ENCODE data around the gene BATF3. TPM values are rescaled to one million over a fixed set of nuclear protein-coding genes. Genes with fewer than 3 reads are reported as not detected.
A peak's percentile ranks its signal among the peaks of the same experiment; 100 is the strongest.

Gene BATF3
- total RNA-seq, 1 experiment from 2014 or later, result 2.1 TPM

GRCh38 chr1:212733109-212733508, 33.5 kb upstream of the BATF3 start:
- no peak for DNase-seq
- no peak for TF ChIP-seq CTCF (conservative IDR thresholded peaks at IDR 0.05)
- Histone ChIP-seq H3K79me1 (ENCODE audit: insufficient read depth, low read depth, low read length, poor library complexity, severe bottlenecking) (no peaks in the 10 kb centered on the region), H3K9me3 (ENCODE audit: control insufficient read depth, low read depth, low read length) (no peaks in the 10 kb centered on the region), H3K23me2 (ENCODE audit: insufficient read length, low read depth, low read length, poor library complexity, severe bottlenecking) (no peaks in the 10 kb centered on the region), H2BK20ac (ENCODE audit: low read depth, low read length, poor library complexity, severe bottlenecking) (no peak overlapping the region), H2BK12ac (ENCODE audit: insufficient read length, low read depth, low read length) (no peak overlapping the region), H3K27me3 (ENCODE audit: insufficient read depth, low read length) (no peaks in the 10 kb centered on the region), H2AK5ac (ENCODE audit: insufficient read length, low read length) (no peak overlapping the region), H3K56ac (ENCODE audit: insufficient read length, low read depth, low read length) (no peak overlapping the region), H3K27ac (ENCODE audit: insufficient read length, low read depth, low read length) (no peak overlapping the region), H2BK120ac (ENCODE audit: low read depth, low read length, poor library complexity, severe bottlenecking) (no peak overlapping the region), H4K8ac (replicated peaks; ENCODE audit: insufficient read length, low read depth, low read length) (no peak overlapping the region), H3K18ac (ENCODE audit: insufficient read length, low read depth, low read length) (no peak overlapping the region), H3T11ph (ENCODE audit: low read length) (no peak overlapping the region), H2BK15ac (ENCODE audit: low read depth, low read length) (no peak overlapping the region), H3K4ac (ENCODE audit: low read depth, low read length) (no peak overlapping the region), H3K4me2 (ENCODE audit: insufficient read depth, insufficient read length, low read length) (no peak overlapping the region), H4K20me1 (ENCODE audit: control insufficient read depth, insufficient read depth, insufficient read length) (no peaks in the 10 kb centered on the region), H2BK5ac (ENCODE audit: insufficient read length, low read length) (no peak overlapping the region), H2AFZ (ENCODE audit: low read length) (no peak overlapping the region), H3K4me1 (ENCODE audit: insufficient read depth, low read length) (no peaks in the 10 kb centered on the region), H4K5ac (ENCODE audit: insufficient read length, low read depth, low read length) (no peak overlapping the region), H3K79me2 (ENCODE audit: insufficient read depth, low read length) (no peaks in the 10 kb centered on the region), H3K23ac (ENCODE audit: insufficient read length, low read depth, low read length) (no peak overlapping the region), H3K9ac (ENCODE audit: extremely low read depth, insufficient read length, low read length) (no peak overlapping the region), H3K14ac (ENCODE audit: insufficient read depth, low read length) (no peak overlapping the region), H4K91ac (ENCODE audit: insufficient read length, low read depth, low read length) (no peak overlapping the region)
- peak overlapping the region in 1 of 3 experiments; percentile 27; a peak in 2 of 7 replicates for H3K27ac Mint-ChIP-seq
- H3K4me3 Mint-ChIP-seq, result no peak overlapping the region
- WGBS (ENCODE audit: extremely low coverage, insufficient read length, low lambda C conversion rate), result no CpG with 5 or more reads among the region's 8 CpGs
- H3K36me3 Mint-ChIP-seq (ENCODE audit: insufficient read depth in 1 of 3, low read depth in 3 of 3), result peaks cover 0 to 5% (median 3%) of the 10 kb centered on the region in 3 experiments; a peak in 4 of 7 replicates
- H3K27me3 Mint-ChIP-seq (ENCODE audit: low read depth), result no peaks in the 10 kb centered on the region
- H3K4me1 Mint-ChIP-seq, result peaks cover 0 to 3% of the 10 kb centered on the region in 2 experiments; a peak in 1 of 4 replicates
- no peaks in the 10 kb centered on the region for H3K9me3 Mint-ChIP-seq
